Kidney glomerular epithelial cell (primary cell): ENCODE data around the gene DDX10.
A peak's percentile ranks its signal among the peaks of the same experiment; 100 is the strongest.
"Not testable (repeated sequence)": the region's sequence is repeated elsewhere in the genome, so short reads cannot be mapped to it uniquely, and the experiment has no call there.

Experiments used
- DNase-seq: peaks from one replicate; lab custom pipeline; 2025; lab: John Stamatoyannopoulos, UW

DDX10 gene

GRCh38 chr11:108718466-108718865 lies 53.6 kb downstream of the DDX10 start:
- peak; percentile 13 for DNase-seq

- no peak for DNase-seq
Observed at GRCh38 chr11:108724974-108725689, 60.3 kb downstream of the DDX10 start.

GRCh38 chr11:108726077-108726800 lies 61.4 kb downstream of the DDX10 start:
- DNase-seq, result no peak

GRCh38 chr11:108727665-108728064 lies 62.8 kb downstream of the DDX10 start:
- no peak for DNase-seq

GRCh38 chr11:108729227-108729871 lies 64.5 kb downstream of the DDX10 start:
- no peak for DNase-seq

GRCh38 chr11:108732395-108732794 lies 67.5 kb downstream of the DDX10 start:
- no peak for DNase-seq

- no peak for DNase-seq
Observed at GRCh38 chr11:108733479-108734116, 68.7 kb downstream of the DDX10 start.

- no peak for DNase-seq
Observed at GRCh38 chr11:108734283-108734682, 69.4 kb downstream of the DDX10 start.

GRCh38 chr11:108734956-108735559 lies 70.2 kb downstream of the DDX10 start:
- no peak for DNase-seq

GRCh38 chr11:108740132-108740531 lies 75.3 kb downstream of the DDX10 start:
- not testable (repeated sequence) for DNase-seq

GRCh38 chr11:108743851-108744250 lies 79.0 kb downstream of the DDX10 start:
- no peak for DNase-seq

GRCh38 chr11:108748968-108749367 lies 84.1 kb downstream of the DDX10 start:
- no peak for DNase-seq

- DNase-seq, result no peak
Observed at GRCh38 chr11:108751444-108751843, 86.6 kb downstream of the DDX10 start.

- DNase-seq, result no peak
Observed at GRCh38 chr11:108752297-108752751, 87.5 kb downstream of the DDX10 start.

GRCh38 chr11:108754901-108755625 lies 90.2 kb downstream of the DDX10 start:
- no peak for DNase-seq

GRCh38 chr11:108757630-108758029 lies 92.8 kb downstream of the DDX10 start:
- DNase-seq, result no peak

GRCh38 chr11:108758458-108758857 lies 93.6 kb downstream of the DDX10 start:
- DNase-seq, result no peak

- peak; percentile 22 for DNase-seq
Observed at GRCh38 chr11:108766596-108767173, 101.8 kb downstream of the DDX10 start.

- DNase-seq, result no peak
Observed at GRCh38 chr11:108768370-108768769, 103.5 kb downstream of the DDX10 start.

- no peak for DNase-seq
Observed at GRCh38 chr11:108768964-108769363, 104.1 kb downstream of the DDX10 start.
